T-helper 2 cell treated with Interferon-gamma antibody and Interleukin-4, amounts not matched to agents 100 ng/mL and 5 ng/mL, for 36 hours (primary cell): ENCODE data around the gene KCNH8. TPM values are rescaled to one million over a fixed set of nuclear protein-coding genes. Genes with fewer than 3 reads are reported as not detected.
"Not testable (repeated sequence)": the region's sequence is repeated elsewhere in the genome, so short reads cannot be mapped to it uniquely, and the experiment has no call there.

Experiments
- intact Hi-C: fragments of 100-400 bp; cut with micrococcal nuclease; formaldehyde crosslinking; loops from one replicate; pipeline ENCODE4 v1.15.1; 2023
- total RNA-seq: library from RNA; stranded (reverse); gene quantifications from 2 replicates; pipeline ENCODE4 v1.2.3, GENCODE V29; 2022

Gene KCNH8
- not detected in 2 replicates for total RNA-seq

DNA sequence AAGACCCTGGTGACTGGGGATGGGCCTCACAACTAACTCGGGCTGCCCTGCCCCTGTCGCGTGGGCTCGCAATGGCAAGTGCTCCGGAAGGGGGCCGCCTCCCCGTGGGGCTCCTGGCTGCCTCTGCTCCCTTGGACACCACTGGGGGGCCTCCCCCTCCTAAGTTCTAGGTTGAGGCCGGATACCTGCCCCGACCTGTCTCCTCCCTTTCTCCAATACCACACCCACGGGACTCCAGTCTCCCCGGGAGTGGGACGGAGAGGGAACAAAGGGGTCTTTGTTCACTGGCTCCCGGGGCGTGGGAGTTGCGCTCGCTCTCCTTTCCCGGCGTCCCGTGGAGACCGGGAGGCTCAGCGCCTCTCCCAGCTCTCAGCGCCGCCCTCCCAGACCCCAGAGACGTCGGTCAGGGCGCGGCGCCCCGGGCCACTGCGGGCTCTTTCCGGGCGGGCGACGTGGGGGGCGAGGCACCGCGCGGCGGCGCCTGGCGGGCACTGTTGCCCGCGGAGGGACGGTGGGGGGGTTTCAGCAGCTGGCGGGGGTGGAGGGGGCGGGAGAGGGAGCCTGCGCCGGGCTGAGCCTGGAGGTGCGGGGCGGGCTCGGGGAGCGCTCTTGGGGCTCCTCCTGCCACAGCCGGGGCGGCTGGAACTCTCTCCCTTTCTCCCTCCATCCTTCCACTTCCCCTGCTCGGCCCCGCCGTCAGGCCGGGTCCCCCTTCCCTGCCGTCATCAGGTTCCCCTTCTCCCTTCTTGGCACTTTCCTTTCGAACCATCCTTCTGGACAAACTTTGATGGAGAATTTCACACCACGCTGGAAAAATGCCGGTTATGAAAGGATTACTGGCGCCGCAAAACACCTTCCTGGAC is at the start of gene KCNH8:
Gene KCNH8, plus strand, starts transcription at position 606 of the 863 bp plus-strand sequence. Its CDS starts 210 bp downstream, at position 816.
- intact Hi-C loops = loop anchor here (2.0 to 5.0 kb wide), 2 partner anchors 44 to 799 kb away; partner anchors contain the start of gene RAB5A

- intact Hi-C loops = not testable (repeated sequence)
Measured at GRCh38 chr3:19102654-19103290, 45.5 kb upstream of the KCNH8 start.

GRCh38 chr3:19103510-19103909 is 44.8 kb upstream of the KCNH8 start:
- intact Hi-C loops = no loop called here

GRCh38 chr3:19104459-19104858 is 43.9 kb upstream of the KCNH8 start:
- intact Hi-C loops = no loop called here

DNA sequence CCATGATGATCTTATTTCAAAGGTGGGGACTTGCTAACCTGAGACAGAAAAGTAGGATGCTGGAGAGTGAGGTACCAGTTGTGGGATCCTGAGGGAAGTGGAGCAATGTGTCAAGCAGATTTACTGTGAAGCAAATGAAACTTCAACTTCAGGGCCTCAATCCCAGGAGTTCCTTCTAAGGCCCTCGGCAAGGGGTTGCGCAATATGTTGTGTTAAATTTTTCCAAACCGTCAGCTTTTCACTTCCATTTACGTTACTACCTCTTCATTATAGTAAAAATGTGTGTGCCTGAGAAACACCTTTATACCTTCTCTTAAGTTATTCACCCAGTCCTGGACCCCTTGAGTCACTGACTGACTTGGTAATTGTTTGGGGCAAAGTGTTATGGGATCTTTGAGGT is 42.5 kb upstream of the KCNH8 start:
- intact Hi-C loops = no loop called here

- intact Hi-C loops = no loop called here
Measured at GRCh38 chr3:19106307-19106706, 42.0 kb upstream of the KCNH8 start.

DNA sequence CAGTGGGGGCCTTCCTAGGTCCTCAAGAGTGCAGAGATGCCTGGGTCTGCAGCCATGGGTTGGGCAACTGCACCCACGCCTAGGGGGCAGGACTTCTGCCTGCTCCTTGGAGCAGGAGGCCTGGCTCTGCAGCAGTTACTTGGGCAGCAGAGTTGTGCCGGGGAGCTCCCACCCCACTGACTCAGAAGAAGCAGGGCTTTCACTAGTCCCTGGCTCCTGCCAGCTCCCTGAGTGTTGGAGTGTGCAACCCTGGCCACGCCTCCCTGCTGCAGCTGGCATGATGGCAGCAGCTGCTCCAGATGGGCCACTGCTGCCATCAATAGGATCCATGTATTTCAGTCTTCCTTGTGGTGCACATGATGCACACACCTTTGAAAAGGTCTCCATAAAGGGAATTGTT is 40.6 kb upstream of the KCNH8 start:
- intact Hi-C loops = no loop called here

- intact Hi-C loops = no loop called here
Measured at GRCh38 chr3:19110335-19110895, 37.9 kb upstream of the KCNH8 start.

- intact Hi-C loops = no loop called here
Measured at GRCh38 chr3:19114461-19114860, 33.8 kb upstream of the KCNH8 start.

- intact Hi-C loops = no loop called here
Measured at GRCh38 chr3:19116239-19116638, 32.1 kb upstream of the KCNH8 start.

- intact Hi-C loops = no loop called here
Measured at GRCh38 chr3:19124752-19125151, 23.6 kb upstream of the KCNH8 start.

GRCh38 chr3:19139863-19140262 is 8.4 kb upstream of the KCNH8 start:
- intact Hi-C loops = no loop called here

DNA sequence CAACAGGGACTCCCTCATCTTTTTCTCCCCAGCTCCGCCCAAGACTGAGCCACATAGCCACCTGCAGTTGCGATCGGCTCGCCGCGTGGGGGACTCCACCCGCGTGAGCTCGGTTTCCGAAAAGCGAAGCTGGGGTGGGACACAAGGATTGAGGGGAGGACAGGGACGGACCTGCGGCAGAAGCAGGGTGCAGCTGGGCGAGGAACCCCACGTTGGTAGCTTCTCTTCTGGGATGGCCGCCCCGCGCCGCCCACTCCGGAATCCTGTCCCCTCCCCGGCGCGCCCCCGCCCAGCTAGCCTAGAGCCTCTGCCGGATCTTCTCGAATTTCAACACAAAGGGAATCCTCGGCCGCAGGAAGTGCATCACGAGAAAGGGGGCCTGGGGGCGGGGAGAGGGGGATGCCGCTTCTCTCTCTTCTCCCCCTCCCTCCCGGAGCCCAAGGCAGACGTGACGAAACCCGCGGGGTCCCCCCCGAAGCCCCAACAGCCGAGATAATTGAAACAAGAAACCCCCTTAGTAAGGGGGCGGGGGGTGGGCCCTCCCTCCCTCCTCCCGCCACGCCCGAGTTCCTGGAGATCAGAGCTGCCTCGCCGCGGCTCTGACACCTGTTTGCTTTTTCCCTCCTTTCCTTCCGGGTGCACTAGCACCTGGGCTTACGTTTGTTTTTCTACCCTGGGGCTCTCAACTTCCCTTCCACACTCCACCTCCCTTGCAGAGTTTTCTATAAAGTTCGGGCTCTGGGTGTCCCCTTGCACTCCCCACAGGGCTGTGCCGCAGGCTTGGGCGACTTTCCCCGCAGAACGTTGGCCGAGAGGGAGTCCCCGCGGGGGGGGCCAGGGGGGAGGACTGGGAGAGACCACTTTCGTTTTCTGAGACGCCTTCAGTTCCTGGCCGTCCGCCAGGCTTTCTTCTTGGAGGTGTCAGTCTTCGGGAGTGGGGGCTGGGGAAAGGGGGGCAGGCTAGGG is 1.3 kb upstream of the KCNH8 start:
- intact Hi-C loops = loop anchor here (2.0 to 5.0 kb wide), 2 partner anchors 45 to 800 kb away; partner anchors contain the start of gene RAB5A

DNA sequence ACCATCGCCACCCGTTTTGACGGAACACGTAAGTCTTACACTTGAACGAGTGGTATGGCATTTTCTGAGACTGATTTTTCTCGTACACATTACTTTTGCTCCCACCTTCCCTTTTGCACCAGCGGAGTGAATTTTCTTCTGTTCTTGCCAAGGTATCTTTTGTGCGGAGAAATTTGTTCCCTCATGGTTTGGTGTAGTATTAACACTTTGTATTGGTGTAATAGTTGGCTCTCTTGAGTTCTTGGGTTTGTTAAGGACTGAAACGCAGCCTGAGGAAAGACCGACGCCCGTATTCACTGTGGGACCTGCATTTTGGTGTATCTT is 420 bp downstream of the KCNH8 start:
- intact Hi-C loops = loop anchor here (5.0 kb wide), 1 partner anchor 44 kb away; no protein-coding TSS in a partner anchor

- intact Hi-C loops = loop anchor here (5.0 kb wide), 1 partner anchor 43 kb away; no protein-coding TSS in a partner anchor
Measured at GRCh38 chr3:19149368-19149767, 1.1 kb downstream of the KCNH8 start.

DNA sequence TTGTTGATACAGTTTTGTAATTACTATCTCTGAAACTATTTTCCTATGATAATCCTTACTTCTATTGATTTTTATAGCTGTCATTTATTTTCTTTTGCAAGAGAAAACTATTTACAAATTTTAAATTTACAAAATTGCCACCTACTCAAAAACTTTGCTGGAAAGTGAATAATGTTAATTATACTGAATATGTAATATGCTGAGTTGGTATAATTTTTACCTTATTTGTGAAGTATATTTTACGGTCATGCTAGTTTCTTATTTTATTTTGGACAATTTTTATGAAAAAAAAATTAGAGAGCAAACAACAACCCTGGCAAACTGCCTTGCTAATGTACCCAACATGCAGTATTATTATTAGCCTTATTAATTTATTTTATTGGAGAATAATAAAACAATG is 2.9 kb downstream of the KCNH8 start:
- intact Hi-C loops = no loop called here

- intact Hi-C loops = no loop called here
Measured at GRCh38 chr3:19154693-19155250, 6.5 kb downstream of the KCNH8 start.

DNA sequence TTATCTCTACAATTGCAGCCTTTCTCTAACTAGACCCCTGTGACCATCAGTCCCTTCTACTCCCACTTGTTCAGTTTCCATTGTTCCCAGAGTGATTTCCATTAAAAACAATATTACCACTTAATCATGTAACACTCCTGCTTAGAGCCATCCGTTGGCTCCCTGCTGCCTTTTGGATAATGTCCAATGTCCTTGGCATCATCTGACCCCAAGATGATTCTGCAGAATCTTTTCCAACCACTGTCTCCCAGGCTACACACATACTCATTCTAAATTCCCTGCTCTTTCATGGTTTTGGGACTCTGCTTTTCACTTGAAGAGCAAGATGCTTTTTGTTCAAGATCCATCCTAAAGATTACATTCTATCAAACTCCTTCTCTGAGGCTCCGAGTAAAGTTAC is 7.1 kb downstream of the KCNH8 start:
- intact Hi-C loops = no loop called here

- intact Hi-C loops = no loop called here
Measured at GRCh38 chr3:19159966-19160635, 11.8 kb downstream of the KCNH8 start.

DNA sequence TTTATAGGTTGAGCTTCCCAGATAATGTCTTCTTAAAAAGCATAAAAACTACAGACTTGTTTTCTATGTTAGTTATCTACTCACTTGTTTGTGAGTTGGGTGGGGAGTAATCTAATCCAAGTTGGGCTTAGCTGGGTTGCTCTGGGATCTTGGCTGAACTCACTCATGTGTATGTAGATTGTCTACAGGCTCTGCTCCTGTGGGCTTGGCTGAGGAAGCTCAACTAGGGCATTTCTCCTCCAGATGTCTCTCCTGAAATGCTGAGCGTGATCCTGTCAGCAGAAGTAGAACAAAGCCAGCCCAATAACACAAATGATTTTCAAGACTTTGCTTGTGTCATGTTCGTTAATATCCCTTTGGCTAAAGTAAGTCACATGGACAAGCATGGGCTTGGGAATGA is 17.3 kb downstream of the KCNH8 start:
- intact Hi-C loops = no loop called here
